ENCODE results near the gene NME3.

NME3 gene

DNA sequence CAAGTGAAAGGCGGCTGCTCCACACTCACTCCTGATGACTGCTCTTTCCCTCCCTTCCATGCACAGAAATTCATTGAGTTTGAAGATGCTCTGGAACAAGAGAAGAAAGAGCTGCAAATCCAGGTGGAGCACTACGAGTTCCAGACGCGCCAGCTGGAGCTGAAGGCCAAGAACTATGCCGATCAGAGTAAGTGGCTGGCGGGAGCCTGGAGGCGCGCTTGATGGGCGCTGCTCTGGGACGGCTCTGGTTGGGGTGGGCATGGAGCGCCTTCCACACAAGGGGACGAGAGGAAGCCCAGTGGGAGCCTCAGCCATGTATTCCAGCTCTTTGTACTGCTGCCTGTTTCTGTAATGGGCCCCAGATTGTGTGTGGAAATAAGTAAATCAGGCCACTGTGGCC is 46.9 kb downstream of the NME3 start:
- no peak for DNase-seq (ENCODE audit: low read depth in 2 of 2)

DNA sequence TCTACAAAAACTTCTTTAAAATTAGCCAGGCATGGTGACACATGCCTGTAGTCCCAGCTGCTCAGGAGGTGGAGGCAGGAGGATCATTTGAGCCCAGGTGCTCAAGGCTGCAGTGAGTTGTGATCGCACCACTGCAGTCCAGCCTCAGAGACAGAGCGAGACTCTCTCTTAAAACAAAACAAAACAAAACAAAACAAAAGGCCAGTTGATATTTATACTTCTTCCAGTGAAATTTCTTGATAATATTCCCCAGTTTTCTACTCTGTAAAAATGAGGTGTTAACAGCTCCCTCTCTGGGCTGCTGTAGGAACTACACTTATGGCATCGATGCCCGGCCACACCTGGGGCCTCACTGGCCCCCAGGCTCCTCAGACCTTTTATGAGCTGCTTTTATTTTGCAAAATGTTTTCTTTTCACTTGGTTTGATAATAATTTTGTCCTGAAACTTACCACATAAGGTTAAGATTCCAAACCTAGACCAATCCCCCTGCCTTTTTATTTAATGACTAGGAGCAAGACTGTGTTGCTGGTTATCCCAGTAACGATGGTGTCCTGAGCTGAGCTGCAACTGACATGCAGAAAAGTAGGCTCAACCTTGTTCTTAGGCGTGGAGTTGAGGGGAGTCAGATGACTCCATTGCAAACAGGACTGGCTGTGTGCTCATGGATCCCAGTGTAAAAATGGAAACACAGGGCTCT is 47.7 kb downstream of the NME3 start:
- DNase-seq (ENCODE audit: low read depth in 2 of 2), result no peak

DNA sequence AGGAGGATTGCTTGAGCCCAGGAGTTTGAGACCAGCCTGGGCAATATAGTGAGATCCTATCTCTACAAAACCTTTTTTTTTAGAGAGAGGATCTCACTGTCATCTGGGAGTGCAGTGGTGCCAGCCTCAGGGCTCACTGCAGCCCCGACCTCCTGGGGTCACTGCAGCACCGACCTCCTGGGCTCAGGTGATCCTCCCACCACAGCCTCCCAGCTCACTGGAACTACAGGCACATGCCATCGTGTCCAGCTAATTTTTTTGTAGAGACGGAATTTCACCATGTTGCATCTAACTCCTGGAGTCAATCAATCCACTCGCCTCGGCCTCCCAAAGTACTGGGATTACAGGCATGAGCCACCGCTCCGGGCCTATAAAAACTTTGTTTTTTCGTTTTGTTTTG is 50.0 kb downstream of the NME3 start:
- no peak for DNase-seq (ENCODE audit: low read depth in 2 of 2)
